ENCODE measurements around the gene NPNT. TPM values are rescaled to one million over a fixed set of nuclear protein-coding genes. Genes with fewer than 3 reads are reported as not detected.

Gene NPNT
- total RNA-seq, 4 donors from 2014 or later = 43.2 to 87.0 (median 59.4) TPM

DNA sequence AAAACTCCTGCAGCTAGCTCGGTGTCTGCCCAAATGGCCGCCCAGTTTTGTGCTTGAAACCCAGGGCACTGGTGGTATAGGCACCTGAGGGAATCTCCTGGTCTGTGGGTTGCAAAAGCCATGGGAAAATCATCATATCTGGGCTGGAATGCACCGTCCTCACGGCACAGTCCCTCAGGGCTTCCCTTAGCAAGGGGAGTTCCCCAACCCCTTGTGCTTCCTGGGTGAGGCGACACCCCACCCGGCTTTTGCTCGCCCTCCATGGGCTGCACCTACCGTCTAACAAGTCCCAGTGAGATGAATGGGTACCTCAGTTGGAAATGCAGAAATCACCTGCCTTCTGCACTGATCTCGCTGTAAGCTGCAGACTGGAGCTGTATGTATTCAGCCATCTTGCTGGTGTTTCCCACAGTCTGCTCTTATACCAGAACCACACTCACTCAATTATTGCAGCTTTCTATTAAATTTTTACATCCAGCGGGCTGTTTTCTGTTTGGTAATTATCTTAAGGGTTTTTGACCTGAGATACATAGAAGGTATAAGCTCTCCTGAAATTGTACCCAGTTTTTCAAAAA, 36.7 kb upstream of the NPNT start:
- no peak overlapping the region for H3K27ac ChIP-seq (replicated peaks in 1 of 4)
- no peaks in the 10 kb centered on the region for H3K27me3 ChIP-seq
- WGBS = 98% methylated on average over 8 of the region's 10 CpGs
- TF ChIP-seq, protein P1, sequence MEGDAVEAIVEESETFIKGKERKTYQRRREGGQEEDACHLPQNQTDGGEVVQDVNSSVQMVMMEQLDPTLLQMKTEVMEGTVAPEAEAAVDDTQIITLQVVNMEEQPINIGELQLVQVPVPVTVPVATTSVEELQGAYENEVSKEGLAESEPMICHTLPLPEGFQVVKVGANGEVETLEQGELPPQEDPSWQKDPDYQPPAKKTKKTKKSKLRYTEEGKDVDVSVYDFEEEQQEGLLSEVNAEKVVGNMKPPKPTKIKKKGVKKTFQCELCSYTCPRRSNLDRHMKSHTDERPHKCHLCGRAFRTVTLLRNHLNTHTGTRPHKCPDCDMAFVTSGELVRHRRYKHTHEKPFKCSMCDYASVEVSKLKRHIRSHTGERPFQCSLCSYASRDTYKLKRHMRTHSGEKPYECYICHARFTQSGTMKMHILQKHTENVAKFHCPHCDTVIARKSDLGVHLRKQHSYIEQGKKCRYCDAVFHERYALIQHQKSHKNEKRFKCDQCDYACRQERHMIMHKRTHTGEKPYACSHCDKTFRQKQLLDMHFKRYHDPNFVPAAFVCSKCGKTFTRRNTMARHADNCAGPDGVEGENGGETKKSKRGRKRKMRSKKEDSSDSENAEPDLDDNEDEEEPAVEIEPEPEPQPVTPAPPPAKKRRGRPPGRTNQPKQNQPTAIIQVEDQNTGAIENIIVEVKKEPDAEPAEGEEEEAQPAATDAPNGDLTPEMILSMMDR (IDR thresholded peaks at IDR 0.05) = no peak
- no peak for TF ChIP-seq POLR2A (IDR thresholded peaks at IDR 0.05; ENCODE audit: low read depth)
- H3K4me1 ChIP-seq = peaks cover 0 to 3% (median 0%) of the 10 kb centered on the region in 4 donors
- no peak for DNase-seq (ENCODE audit: extremely low spot score)
- H3K4me3 ChIP-seq = no peak overlapping the region
- no peaks in the 10 kb centered on the region for H3K36me3 ChIP-seq
- intact Hi-C loops (cut with DNase I) = no loop called here
- H3K9me3 ChIP-seq = peaks cover 0 to 6% (median 2%) of the 10 kb centered on the region in 4 donors

GRCh38 chr4:105859233-105859632, 36.0 kb upstream of the NPNT start:
- peaks cover 0 to 3% (median 0%) of the 10 kb centered on the region in 4 donors for H3K4me1 ChIP-seq
- H3K9me3 ChIP-seq = peaks cover 0 to 6% (median 2%) of the 10 kb centered on the region in 4 donors
- H3K36me3 ChIP-seq = no peaks in the 10 kb centered on the region
- TF ChIP-seq, protein P1 (IDR thresholded peaks at IDR 0.05) = no peak
- no peak for TF ChIP-seq EP300 (IDR thresholded peaks at IDR 0.05)
- TF ChIP-seq POLR2AphosphoS5 (IDR thresholded peaks at IDR 0.05) = no peak
- TF ChIP-seq POLR2A (IDR thresholded peaks at IDR 0.05; ENCODE audit: low read depth) = no peak
- H3K4me3 ChIP-seq = no peak overlapping the region
- WGBS = 36% methylated on average over 1 of the region's 1 CpG
- intact Hi-C loops (cut with DNase I) = no loop called here
- DNase-seq (ENCODE audit: extremely low spot score) = no peak
- no peak overlapping the region for H3K27ac ChIP-seq (replicated peaks in 1 of 4)
- no peaks in the 10 kb centered on the region for H3K27me3 ChIP-seq

DNA sequence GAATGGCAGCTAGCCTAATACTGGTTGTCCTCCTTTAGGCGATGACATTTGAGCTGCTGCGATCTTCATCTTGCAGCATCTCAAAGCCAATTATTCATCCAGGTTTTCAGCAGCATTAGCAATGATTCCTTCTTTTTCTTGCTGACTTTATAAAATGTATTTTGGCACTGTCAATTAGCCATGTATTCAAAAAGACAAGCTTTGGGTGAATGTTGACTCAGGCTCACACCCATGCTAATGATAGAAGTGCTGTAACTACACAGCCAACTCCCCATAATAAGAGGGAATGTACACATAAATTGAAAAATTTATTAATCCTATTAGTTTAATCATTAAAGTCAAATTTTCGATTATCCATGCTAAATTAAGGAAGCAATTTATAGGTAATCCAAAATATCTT, 24.3 kb upstream of the NPNT start:
- Histone ChIP-seq H3K4me1 (peaks cover 0 to 6% (median 5%) of the 10 kb centered on the region in 4 donors), H3K27ac (replicated peaks in 1 of 4) (no peak overlapping the region), H3K9me3 (no peaks in the 10 kb centered on the region), H3K4me3 (no peak overlapping the region), H3K36me3 (no peaks in the 10 kb centered on the region), H3K27me3 (no peaks in the 10 kb centered on the region)
- no peak for DNase-seq (ENCODE audit: extremely low spot score)
- TF ChIP-seq EP300 (IDR thresholded peaks at IDR 0.05) (no peak), POLR2A (IDR thresholded peaks at IDR 0.05; ENCODE audit: low read depth) (no peak), POLR2AphosphoS5 (IDR thresholded peaks at IDR 0.05) (no peak)
- TF ChIP-seq, protein P1 (IDR thresholded peaks at IDR 0.05) = no peak
- intact Hi-C loops (cut with DNase I) = no loop called here
- WGBS = 81% methylated on average over 3 of the region's 3 CpGs

DNA sequence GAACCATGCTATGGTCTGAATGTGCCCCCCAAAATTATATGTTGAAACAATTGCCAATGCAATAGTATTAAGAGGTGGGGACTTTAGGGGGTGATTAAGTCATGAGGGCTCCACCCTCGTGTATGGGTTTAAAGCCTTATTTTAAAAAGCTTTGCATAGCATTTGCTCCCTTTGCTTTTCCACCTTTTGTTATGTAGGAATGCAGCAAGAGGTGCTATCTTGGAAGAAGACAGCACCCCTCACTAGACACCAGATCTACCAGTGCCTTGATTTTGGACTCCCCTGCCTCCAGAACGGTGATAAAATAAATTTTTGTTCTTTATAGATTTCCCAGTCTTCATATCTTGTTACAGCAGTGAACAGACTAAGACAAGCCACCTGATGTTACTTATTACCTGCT, 23.3 kb upstream of the NPNT start:
- Histone ChIP-seq H3K4me1 (peaks cover 0 to 6% (median 5%) of the 10 kb centered on the region in 4 donors), H3K27me3 (no peaks in the 10 kb centered on the region), H3K9me3 (no peaks in the 10 kb centered on the region), H3K36me3 (no peaks in the 10 kb centered on the region), H3K27ac (replicated peaks in 1 of 4) (no peak overlapping the region), H3K4me3 (no peak overlapping the region)
- intact Hi-C loops (cut with DNase I) = no loop called here
- TF ChIP-seq, protein P1 (IDR thresholded peaks at IDR 0.05) = no peak
- TF ChIP-seq POLR2A (IDR thresholded peaks at IDR 0.05; ENCODE audit: low read depth) (no peak), EP300 (IDR thresholded peaks at IDR 0.05) (no peak), POLR2AphosphoS5 (IDR thresholded peaks at IDR 0.05) (no peak)
- WGBS = 67% methylated on average over 2 of the region's 2 CpGs
- DNase-seq (ENCODE audit: extremely low spot score) = no peak

GRCh38 chr4:105875233-105875632, 20.0 kb upstream of the NPNT start:
- Histone ChIP-seq H3K9me3 (no peaks in the 10 kb centered on the region), H3K27ac (replicated peaks in 1 of 4) (peak overlapping the region in 1 of 4 donors; percentile 6), H3K4me3 (no peak overlapping the region), H3K36me3 (no peaks in the 10 kb centered on the region), H3K4me1 (peaks cover 0 to 13% (median 9%) of the 10 kb centered on the region in 4 donors), H3K27me3 (no peaks in the 10 kb centered on the region)
- TF ChIP-seq, protein P1 (IDR thresholded peaks at IDR 0.05) = no peak
- TF ChIP-seq POLR2AphosphoS5 (IDR thresholded peaks at IDR 0.05) = no peak
- no peak for TF ChIP-seq EP300 (IDR thresholded peaks at IDR 0.05)
- no peak for TF ChIP-seq POLR2A (IDR thresholded peaks at IDR 0.05; ENCODE audit: low read depth)
- DNase-seq (ENCODE audit: extremely low spot score) = no peak
- intact Hi-C loops (cut with DNase I) = no loop called here
